ENCODE data around the gene GPS1. TPM values are rescaled to one million over a fixed set of nuclear protein-coding genes. Genes with fewer than 3 reads are reported as not detected.
A peak's percentile ranks its signal among the peaks of the same experiment; 100 is the strongest.

Gene GPS1
- total RNA-seq, result 154 and 156 TPM in 2 replicates
- long read RNA-seq, transcript GPS1-201 (13 exons, 1,842 nt), result minor isoform, 7 of 66 reads
- long read RNA-seq, transcript GPS1-208 (13 exons, 1,874 nt), result major isoform, 36 of 66 reads
- long read RNA-seq, transcript GPS1-226 (13 exons, 1,839 nt), result minor isoform, 8 of 66 reads
- long read RNA-seq, partial matches to known transcripts, result 3 of 66 reads
- long read RNA-seq, other reads (novel, unspliced or antisense), result 8 of 66 reads

- no peak for TF ChIP-seq CTCF (conservative IDR thresholded peaks at IDR 0.05)
- no peaks in the 10 kb centered on the region for H3K9me3 Mint-ChIP-seq
- no peaks in the 10 kb centered on the region for H3K4me1 Mint-ChIP-seq
- H3K4me3 Mint-ChIP-seq, result peak within 1 kb of the TSS; percentile 88
- peaks cover 5% of the 10 kb centered on the region for H3K36me3 Mint-ChIP-seq (ENCODE audit: low read depth)
- H3K27me3 Mint-ChIP-seq (ENCODE audit: low read depth), result no peaks in the 10 kb centered on the region
- DNase-seq (ENCODE audit: low read depth, low spot score), result peak; percentile 58
- peak within 1 kb of the TSS; percentile 12 for H3K27ac Mint-ChIP-seq (ENCODE audit: unreplicated experiment)
Measured at GRCh38 chr17:82051776-82052637, at the start of gene GPS1, which contains the start of gene RFNG. GPS1 (plus strand) TSS chr17:82051898; CDS start chr17:82051932, 34 bp downstream. RFNG (minus strand) TSS chr17:82051811; CDS start chr17:82051766, 45 bp downstream.

- no peak for DNase-seq (ENCODE audit: low read depth, low spot score)
- H3K36me3 Mint-ChIP-seq (ENCODE audit: low read depth), result no peaks in the 10 kb centered on the region
- H3K27ac Mint-ChIP-seq (ENCODE audit: unreplicated experiment), result no peak overlapping the region
- TF ChIP-seq CTCF (conservative IDR thresholded peaks at IDR 0.05), result no peak
- no peak overlapping the region for H3K4me3 Mint-ChIP-seq
- no peaks in the 10 kb centered on the region for H3K9me3 Mint-ChIP-seq
- peaks cover 17% of the 10 kb centered on the region for H3K4me1 Mint-ChIP-seq
- no peaks in the 10 kb centered on the region for H3K27me3 Mint-ChIP-seq (ENCODE audit: low read depth)
Measured at GRCh38 chr17:82003411-82004381, 48.0 kb upstream of the GPS1 start.

GRCh38 chr17:82004517-82005455, 46.9 kb upstream of the GPS1 start:
- no peak overlapping the region for H3K27ac Mint-ChIP-seq (ENCODE audit: unreplicated experiment)
- peaks cover 17% of the 10 kb centered on the region for H3K4me1 Mint-ChIP-seq
- no peaks in the 10 kb centered on the region for H3K9me3 Mint-ChIP-seq
- no peaks in the 10 kb centered on the region for H3K36me3 Mint-ChIP-seq (ENCODE audit: low read depth)
- H3K27me3 Mint-ChIP-seq (ENCODE audit: low read depth), result no peaks in the 10 kb centered on the region
- DNase-seq (ENCODE audit: low read depth, low spot score), result no peak
- H3K4me3 Mint-ChIP-seq, result no peak overlapping the region
- TF ChIP-seq CTCF (conservative IDR thresholded peaks at IDR 0.05), result no peak

- Mint-ChIP-seq H3K27me3 (ENCODE audit: low read depth) (no peaks in the 10 kb centered on the region), H3K27ac (ENCODE audit: unreplicated experiment) (no peak overlapping the region), H3K9me3 (no peaks in the 10 kb centered on the region), H3K36me3 (ENCODE audit: low read depth) (no peaks in the 10 kb centered on the region), H3K4me1 (peaks cover 17% of the 10 kb centered on the region), H3K4me3 (peak overlapping the region; percentile 27)
- no peak for TF ChIP-seq CTCF (conservative IDR thresholded peaks at IDR 0.05)
- DNase-seq (ENCODE audit: low read depth, low spot score), result no peak
Measured at GRCh38 chr17:82005701-82006348, 45.9 kb upstream of the GPS1 start.
